H1 (cell line): ENCODE data around the gene SUV39H2. TPM values are rescaled to one million over a fixed set of nuclear protein-coding genes. Genes with fewer than 3 reads are reported as not detected.

ENCODE experiments used
- CTCF ChIA-PET: fragments of 300-600 bp; sonication (Branson Sonifier 250); formaldehyde crosslinking; loops from one replicate; lab custom pipeline; 2021; ENCODE audit not compliant: partially characterized antibody; lab: Charles Lee
- POLR2A ChIA-PET: fragments of 300-600 bp; sonication (Branson Sonifier 250); formaldehyde crosslinking; loops from one replicate; lab custom pipeline; 2021; ENCODE audit warnings: inconsistent platforms; ENCODE audit not compliant: partially characterized antibody; lab: Charles Lee
- DNase-seq, 2 experiments: peaks; one replicate each; pipeline versions ENCODE4 v3.0.0 to v3.0.0-alpha.2; 2010 to 2022; ENCODE audit warnings: low spot score in 2 of 2, low read depth in 1 of 2, mixed read lengths in 1 of 2
- FAIRE-seq: peaks from 2 replicates; lab custom pipeline; 2011; peaks lifted over from hg19 to GRCh38; lab: Jason Lieb, UNC
- H2AFZ ChIP-seq: 2 replicates; pipeline ENCODE4 v1.8.1; 2012; ENCODE audit warnings: low read length, inconsistent platforms
- H2AK5ac ChIP-seq: 2 replicates; pipeline ENCODE4 v1.6.1; 2013; ENCODE audit warnings: low read depth, low read length
- H2BK120ac ChIP-seq: replicated peaks from 2 replicates; pipeline ENCODE3; 2013; ENCODE audit warnings: low read depth, low read length, inconsistent platforms
- H2BK12ac ChIP-seq: 2 replicates; pipeline ENCODE4 v1.6.1; 2013; ENCODE audit warnings: low read depth, low read length
- H2BK15ac ChIP-seq: 2 replicates; pipeline ENCODE4 v1.6.1; 2013; ENCODE audit warnings: low read length
- H2BK20ac ChIP-seq: 2 replicates; pipeline ENCODE4 v1.6.1; 2013; ENCODE audit warnings: low read length
- H2BK5ac ChIP-seq: 2 replicates; pipeline ENCODE4 v1.6.1; 2013; ENCODE audit warnings: low read depth, low read length
- H3K14ac ChIP-seq: 2 replicates; pipeline ENCODE4 v1.6.1; 2013; ENCODE audit warnings: inconsistent platforms; ENCODE audit not compliant: insufficient read length
- H3K18ac ChIP-seq: 2 replicates; pipeline ENCODE4 v1.6.1; 2013; ENCODE audit warnings: low read length; ENCODE audit errors: extremely low read depth
- H3K23ac ChIP-seq: 2 replicates; pipeline ENCODE4 v1.6.1; 2013; ENCODE audit warnings: inconsistent platforms; ENCODE audit not compliant: insufficient read length
- H3K23me2 ChIP-seq: 2 replicates; pipeline ENCODE4 v1.6.1; 2013; ENCODE audit warnings: low read depth, low read length
- H3K27ac ChIP-seq: 2 replicates; pipeline ENCODE4 v1.6.1; 2011; ENCODE audit warnings: low read depth, low read length, inconsistent platforms
- H3K27me3 ChIP-seq, 4 experiments: replicated peaks in 1 of 4; 1 replicate in 1 of 4; 2 replicates in 3 of 4; pipeline versions ENCODE4 v1.6.1 to v1.8.1; 2011 to 2013; ENCODE audit warnings: low read length in 3 of 4, mild to moderate bottlenecking in 3 of 4, inconsistent platforms in 2 of 4, mixed read lengths in 2 of 4, moderate library complexity in 1 of 4; ENCODE audit not compliant: control insufficient read depth in 3 of 4, insufficient read depth in 3 of 4; ENCODE audit errors: extremely low read depth in 1 of 4
- H3K36me3 ChIP-seq, 4 experiments: 2 replicates each; pipeline versions ENCODE4 v1.6.1 to v1.8.1; 2011 to 2013; ENCODE audit warnings: mild to moderate bottlenecking in 4 of 4, low read length in 3 of 4, moderate library complexity in 2 of 4, control low read depth in 1 of 4, inconsistent platforms in 1 of 4; ENCODE audit not compliant: insufficient read depth in 4 of 4, control insufficient read depth in 2 of 4
- H3K4ac ChIP-seq: replicated peaks from 2 replicates; pipeline ENCODE3; 2013; ENCODE audit warnings: low read length, low read depth, mixed read lengths, inconsistent platforms; ENCODE audit not compliant: insufficient read length
- H3K4me1 ChIP-seq, 4 experiments: replicated peaks in 1 of 4; 1 replicate in 1 of 4; 2 replicates in 3 of 4; pipeline versions ENCODE4 v1.6.1 to v1.8.1; 2011 to 2013; ENCODE audit warnings: low read length in 3 of 4, inconsistent platforms in 2 of 4, mixed read lengths in 1 of 4; ENCODE audit not compliant: insufficient read depth in 4 of 4, control insufficient read depth in 3 of 4
- H3K4me2 ChIP-seq, 2 experiments: 2 replicates each; pipeline versions ENCODE4 v1.6.1 to v1.8.1; 2011 to 2013; ENCODE audit warnings: low read depth in 2 of 2, low read length in 2 of 2, control low read depth in 1 of 2, inconsistent platforms in 1 of 2, mild to moderate bottlenecking in 1 of 2; ENCODE audit not compliant: insufficient read depth in 1 of 2
- H3K4me3 ChIP-seq, 4 experiments: fragments of 200-600, 300-600 bp in 1 of 4; sonication (generic), shearing (Covaris generic), sonication (Bioruptor Twin) in 1 of 4; 2 replicates each; pipeline versions ENCODE4 v1.5.1 to v1.8.1; 2011 to 2016; ENCODE audit warnings: low read length in 4 of 4, low read depth in 3 of 4, control low read depth in 2 of 4, inconsistent platforms in 2 of 4, mild to moderate bottlenecking in 2 of 4, mixed read lengths in 1 of 4, moderate library complexity in 1 of 4; ENCODE audit not compliant: insufficient read depth in 2 of 4; ENCODE audit errors: extremely low read depth in 1 of 4
- H3K56ac ChIP-seq: replicated peaks from 2 replicates; pipeline ENCODE3; 2013; ENCODE audit warnings: low read depth, mild to moderate bottlenecking, mixed read lengths, low read length, inconsistent platforms; ENCODE audit not compliant: insufficient read length
- H3K79me1 ChIP-seq: 2 replicates; pipeline ENCODE4 v1.6.1; 2013; ENCODE audit warnings: low read depth, low read length, control low read depth
- H3K79me2 ChIP-seq, 2 experiments: 2 replicates each; pipeline versions ENCODE4 v1.6.1 to v1.8.1; 2012 to 2013; ENCODE audit warnings: low read length in 2 of 2, mild to moderate bottlenecking in 2 of 2, inconsistent platforms in 1 of 2; ENCODE audit not compliant: insufficient read depth in 2 of 2, control insufficient read depth in 1 of 2
- H3K9ac ChIP-seq, 4 experiments: replicated peaks in 1 of 4; 1 replicate in 1 of 4; 2 replicates in 3 of 4; pipeline versions ENCODE4 v1.6.1 to v1.8.1; 2011 to 2013; ENCODE audit warnings: low read depth in 3 of 4, low read length in 3 of 4, control low read depth in 2 of 4, mild to moderate bottlenecking in 2 of 4, moderate library complexity in 2 of 4, inconsistent platforms in 1 of 4; ENCODE audit errors: extremely low read depth in 1 of 4
- H3K9me3 ChIP-seq, 2 experiments: 2 replicates each; pipeline versions ENCODE4 v1.6.1 to v1.8.1; 2012 to 2013; ENCODE audit warnings: mild to moderate bottlenecking in 2 of 2, moderate library complexity in 2 of 2, control low read depth in 1 of 2, inconsistent platforms in 1 of 2, low read depth in 1 of 2, low read length in 1 of 2, mixed read lengths in 1 of 2; ENCODE audit not compliant: insufficient read depth in 2 of 2
- H4K20me1 ChIP-seq, 2 experiments: replicated peaks in 1 of 2; 2 replicates each; pipeline versions ENCODE3 to v1.8.1; 2011 to 2013; ENCODE audit warnings: inconsistent platforms in 2 of 2, low read length in 2 of 2, mild to moderate bottlenecking in 1 of 2; ENCODE audit not compliant: insufficient read depth in 2 of 2, control insufficient read depth in 1 of 2
- H4K5ac ChIP-seq: 2 replicates; pipeline ENCODE4 v1.6.1; 2013; ENCODE audit warnings: low read length, low read depth, mixed read lengths, inconsistent platforms; ENCODE audit not compliant: insufficient read length
- H4K8ac ChIP-seq: 2 replicates; pipeline ENCODE4 v1.8.0; 2013; ENCODE audit warnings: mild to moderate bottlenecking, moderate library complexity, low read length, inconsistent platforms; ENCODE audit not compliant: insufficient read depth; ENCODE audit errors: extremely low read depth
- H4K91ac ChIP-seq: replicated peaks from 2 replicates; pipeline ENCODE3; 2013; ENCODE audit warnings: low read length, mixed read lengths, inconsistent platforms; ENCODE audit not compliant: insufficient read length
- GABPA ChIP-seq: IDR thresholded peaks from 2 replicates; pipeline ENCODE4 v1.6.1; 2011; ENCODE audit warnings: mild to moderate bottlenecking, low read length, moderate library complexity, borderline replicate concordance; ENCODE audit not compliant: insufficient read depth
- KDM5A ChIP-seq: fragments of 200-600 bp; IDR thresholded peaks from 2 replicates; pipeline ENCODE4 v1.7.1; 2012; ENCODE audit warnings: mild to moderate bottlenecking, low read length, inconsistent platforms, mixed read lengths
- NRF1 ChIP-seq: IDR thresholded peaks from 2 replicates; pipeline ENCODE4 v1.6.1; 2011; ENCODE audit warnings: mild to moderate bottlenecking, low read depth, low read length, improper control_type of control experiment
- POLR2A ChIP-seq, 2 experiments: IDR thresholded peaks; 1 replicate in 1 of 2; 2 replicates in 1 of 2; pipeline ENCODE4 v1.6.1; 2011; ENCODE audit warnings: low read depth in 2 of 2, low read length in 2 of 2, mild to moderate bottlenecking in 2 of 2; ENCODE audit errors: control extremely low read depth in 1 of 2
- POLR2AphosphoS5 ChIP-seq: IDR thresholded peaks from 2 replicates; pipeline ENCODE4 v1.6.1; 2011; ENCODE audit warnings: low read depth, low read length
- RNF2 ChIP-seq: fragments of 200-900, 300-1000 bp; sonication (generic); IDR thresholded peaks from 2 replicates; pipeline ENCODE4 v1.7.1; 2016; ENCODE audit warnings: borderline replicate concordance, low read depth, mild to moderate bottlenecking, antibody characterized with exemption, low read length; ENCODE audit not compliant: poor library complexity, severe bottlenecking; ENCODE audit errors: missing control alignments
- RXRA ChIP-seq: IDR thresholded peaks from 2 replicates; pipeline ENCODE4 v1.6.1; 2011; ENCODE audit warnings: low read depth, mild to moderate bottlenecking, low read length, moderate library complexity; ENCODE audit not compliant: insufficient read depth
- WGBS, 2 experiments: shearing (Covaris generic) in 1 of 2; methylation state at CpG; one replicate each; pipeline versions ENCODE4 v1.1.6 to v1.1.7; 2013 to 2015; ENCODE audit warnings: low lambda C conversion rate in 2 of 2, mixed read lengths in 2 of 2, inconsistent platforms in 1 of 2, low coverage in 1 of 2, missing lambda C conversion rate in 1 of 2; ENCODE audit not compliant: insufficient replicate concordance in 2 of 2, insufficient coverage in 1 of 2, insufficient read length in 1 of 2; ENCODE audit errors: extremely low coverage in 1 of 2, missing lambda C conversion rate in 1 of 2; 5-methylcytosine and 5-hydroxymethylcytosine counted together
- polyA plus RNA-seq, 7 experiments: library from polyadenylated mRNA; depleted of rRNA in 3 of 7; stranded (reverse) in 5 of 7; unstranded in 2 of 7; fragments of >200 nt in 5 of 7; fragments of 200-250 nt in 2 of 7; gene quantifications; 1 replicate in 5 of 7; 2 replicates in 1 of 7; 4 replicates in 1 of 7; pipeline versions ENCODE4 v1.2.1 to v1.2.3, GENCODE V29; 2011 to 2013; ENCODE audit warnings: missing spikeins in 2 of 7, mixed read lengths in 2 of 7
- total RNA-seq: library from RNA; stranded (reverse); fragmentation: NEBNext Ultra II Directional; extraction: Animal tissue kit (Norgen Biotek cat#: 25700); gene quantifications from 2 replicates; pipeline ENCODE4 v1.2.1, GENCODE V29; 2021

Gene SUV39H2
- total and polyA plus RNA-seq, 2 of the 8 experiments (the other 6 are each of a cell fraction or from before 2014, with no cell fraction given): 19.4 to 62.3 TPM

DNA sequence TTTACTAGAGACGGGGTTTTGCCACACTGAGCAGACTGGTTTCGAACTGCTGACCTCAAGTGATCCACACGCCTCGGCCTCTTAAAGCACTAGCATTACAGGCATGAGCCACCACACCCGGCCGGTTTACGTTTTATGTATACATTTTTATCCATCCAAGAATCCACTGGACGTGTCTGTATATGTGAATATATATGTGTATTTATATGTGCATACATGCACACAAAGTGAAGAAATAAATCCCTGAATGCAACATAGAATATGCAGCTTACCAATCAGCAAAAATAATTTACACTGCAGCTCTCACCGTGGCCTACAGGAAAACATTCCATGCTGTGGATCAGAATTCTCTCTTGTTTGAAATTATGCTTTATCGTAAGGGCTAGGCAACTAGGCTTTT lies 51.9 kb downstream of the SUV39H2 start:
- peaks cover 0 to 27% (median 9%) of the 10 kb centered on the region in 4 experiments; a peak in 6 of 8 replicates for H3K36me3 ChIP-seq
- ChIA-PET CTCF (no interaction called here), POLR2A (no interaction called here)
- no peak overlapping the region for H2BK12ac ChIP-seq
- DNase-seq: no peak
- no peak overlapping the region for H4K91ac ChIP-seq
- no peak for FAIRE-seq
- no peak overlapping the region for H3K27ac ChIP-seq
- H2AK5ac ChIP-seq: no peak overlapping the region
- no peak overlapping the region for H2BK5ac ChIP-seq
- H3K18ac ChIP-seq: no peak overlapping the region
- H3K4ac ChIP-seq: no peak overlapping the region
- no peak overlapping the region for H3K23ac ChIP-seq
- H3K14ac ChIP-seq: no peak overlapping the region
- no peak overlapping the region for H2AFZ ChIP-seq
- no peaks in the 10 kb centered on the region for H3K23me2 ChIP-seq
- TF ChIP-seq RXRA (no peak), KDM5A (no peak), GABPA (no peak), POLR2A (IDR thresholded peaks at IDR 0.05; ENCODE audit: control extremely low read depth in 1 of 2, low read depth in 2 of 2, low read length in 2 of 2) (no peak), NRF1 (no peak), POLR2AphosphoS5 (no peak), RNF2 (no peak)
- H3K56ac ChIP-seq: no peak overlapping the region
- no peak overlapping the region for H4K5ac ChIP-seq
- H2BK15ac ChIP-seq: no peak overlapping the region
- no peak overlapping the region for H4K8ac ChIP-seq
- H3K4me2 ChIP-seq: no peak overlapping the region
- no peak overlapping the region for H2BK120ac ChIP-seq
- H3K79me1 ChIP-seq: no peaks in the 10 kb centered on the region
- no peak overlapping the region for H3K9ac ChIP-seq
- WGBS, 2 experiments: 90% methylated on average over 10 of the region's 10 CpGs; no CpG with 5 or more reads in 1 of the 2 experiments
- H2BK20ac ChIP-seq: no peak overlapping the region
- no peaks in the 10 kb centered on the region for H3K27me3 ChIP-seq
- no peaks in the 10 kb centered on the region for H3K79me2 ChIP-seq
- no peaks in the 10 kb centered on the region for H3K9me3 ChIP-seq
- H4K20me1 ChIP-seq: no peaks in the 10 kb centered on the region
- no peaks in the 10 kb centered on the region for H3K4me1 ChIP-seq
- no peak overlapping the region for H3K4me3 ChIP-seq
